Activated CD4-positive, CD25-positive, alpha-beta regulatory T cell (primary cell): ENCODE data around the gene LRFN2.

Source experiments
- DNase-seq, 4 experiments: peaks; one replicate each; lab custom pipeline; 2025; lab: John Stamatoyannopoulos, UW

LRFN2 gene

DNA sequence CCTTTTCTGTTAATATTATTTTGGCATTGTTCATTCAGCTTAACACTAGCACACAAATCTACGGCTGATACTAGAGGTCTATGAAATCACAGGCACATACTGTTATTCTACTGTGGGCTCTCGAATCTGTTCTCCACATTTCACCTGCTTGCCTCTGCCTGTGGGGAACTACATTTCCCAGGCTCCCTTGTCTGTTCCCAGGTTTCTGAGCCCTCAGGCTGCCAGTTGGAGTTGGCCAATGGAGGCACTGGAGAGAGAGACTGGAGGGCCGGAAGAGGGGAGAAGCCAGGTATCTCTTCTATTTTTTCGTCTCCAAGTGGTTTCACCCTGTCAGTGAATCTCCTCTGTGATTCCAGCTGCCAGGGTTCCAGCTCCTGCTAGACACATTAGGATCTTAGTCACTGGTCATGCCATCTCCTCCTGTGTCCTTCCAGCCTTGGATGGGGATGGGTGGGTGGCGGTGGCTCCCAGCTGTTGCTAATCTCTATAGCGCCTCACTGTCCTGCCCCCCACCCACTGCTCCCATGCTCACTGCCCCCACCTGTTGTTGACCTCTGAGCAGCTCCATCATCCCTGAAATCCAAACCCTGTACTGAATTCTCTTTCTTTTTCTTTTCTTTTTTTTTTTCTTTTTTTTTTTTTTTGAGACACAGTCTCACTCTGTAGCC, 188.2 kb downstream of the LRFN2 start:
- no peak for DNase-seq

DNA sequence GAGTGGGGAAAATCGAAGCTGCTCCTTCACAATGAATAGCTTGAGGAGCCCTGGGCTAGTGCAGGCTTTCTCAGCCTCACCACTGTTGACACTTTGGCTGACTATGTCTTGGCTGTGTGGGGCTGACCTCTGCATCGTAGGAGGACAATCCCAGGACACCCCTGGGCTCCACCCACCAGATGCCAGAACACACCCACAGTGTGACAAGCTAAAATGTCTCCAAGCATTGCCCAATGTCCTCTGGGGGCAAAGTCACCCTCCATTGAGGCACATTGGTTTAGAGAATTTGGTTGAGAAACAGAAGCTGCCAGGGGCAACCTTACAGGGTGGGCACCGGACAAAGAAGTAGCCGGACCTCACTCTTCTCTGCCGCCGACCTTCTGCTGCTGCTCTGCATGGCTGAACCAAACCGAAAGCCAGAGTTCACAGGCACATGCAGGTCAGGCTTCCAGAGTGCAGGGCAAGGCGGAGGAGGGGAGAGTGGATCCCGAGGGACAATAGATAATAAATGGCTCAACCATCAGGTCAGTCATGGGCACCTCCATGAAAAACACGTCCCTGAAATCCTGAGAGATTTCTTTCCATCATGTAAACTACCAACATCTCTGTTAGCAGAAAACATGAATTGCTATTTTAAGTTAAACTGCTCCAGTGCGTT, 189.0 kb downstream of the LRFN2 start:
- no peak for DNase-seq

DNA sequence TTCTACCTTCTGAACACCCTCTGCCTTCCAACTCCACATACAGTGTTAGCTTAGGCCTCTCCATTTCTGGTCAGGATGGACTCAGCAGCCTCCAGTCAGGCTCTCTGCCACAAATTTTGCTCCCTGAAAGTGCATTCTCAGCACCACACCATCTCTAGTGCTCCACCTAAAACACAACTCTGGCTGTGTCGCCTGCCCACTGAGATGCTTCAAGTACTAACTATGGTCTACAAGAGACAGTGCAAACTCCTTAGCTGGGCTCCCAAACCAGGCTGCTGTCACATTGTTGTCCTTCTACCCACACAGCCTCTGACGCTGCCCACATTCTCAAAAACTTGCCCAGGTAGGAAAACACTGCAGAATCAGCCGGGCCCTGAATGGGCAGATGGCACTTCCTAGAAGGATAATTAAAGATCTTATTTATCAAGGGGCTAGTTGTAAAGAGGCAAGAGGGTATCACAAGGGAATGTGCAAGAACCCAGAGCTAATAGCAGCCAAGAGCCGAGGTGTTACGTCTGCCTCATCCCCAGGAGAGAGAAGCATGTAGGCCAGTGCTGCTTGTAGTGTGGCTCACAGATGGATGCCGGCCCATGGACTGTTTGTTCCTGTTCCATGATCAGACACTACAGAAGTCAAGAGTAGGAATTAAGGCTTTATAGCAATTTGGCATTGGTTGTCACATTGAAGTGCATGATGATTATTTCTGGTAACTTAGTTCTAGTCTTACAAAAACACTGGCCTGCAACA, 189.7 kb downstream of the LRFN2 start:
- DNase-seq = no peak

DNA sequence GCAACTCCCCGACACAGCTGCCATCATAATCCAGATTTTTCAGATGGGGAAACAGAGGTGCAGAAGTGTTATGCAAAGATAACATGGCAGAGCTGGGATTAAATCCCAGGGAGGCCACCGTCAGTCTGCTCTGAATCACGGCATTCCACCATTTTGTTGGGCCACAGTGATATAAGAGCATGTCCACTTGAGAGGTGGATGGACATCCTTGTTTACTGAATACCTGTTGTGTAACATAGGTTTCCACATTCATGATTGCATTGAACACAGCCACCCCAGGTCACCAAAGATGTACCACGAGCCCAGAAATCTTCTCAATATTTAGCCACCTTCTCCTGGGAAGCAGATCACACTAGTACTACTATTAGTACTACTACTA, 191.5 kb downstream of the LRFN2 start:
- no peak for DNase-seq

GRCh38 chr6:40395066-40395697, 192.0 kb downstream of the LRFN2 start:
- DNase-seq = no peak

GRCh38 chr6:40394381-40394780, 192.8 kb downstream of the LRFN2 start:
- no peak for DNase-seq

DNA sequence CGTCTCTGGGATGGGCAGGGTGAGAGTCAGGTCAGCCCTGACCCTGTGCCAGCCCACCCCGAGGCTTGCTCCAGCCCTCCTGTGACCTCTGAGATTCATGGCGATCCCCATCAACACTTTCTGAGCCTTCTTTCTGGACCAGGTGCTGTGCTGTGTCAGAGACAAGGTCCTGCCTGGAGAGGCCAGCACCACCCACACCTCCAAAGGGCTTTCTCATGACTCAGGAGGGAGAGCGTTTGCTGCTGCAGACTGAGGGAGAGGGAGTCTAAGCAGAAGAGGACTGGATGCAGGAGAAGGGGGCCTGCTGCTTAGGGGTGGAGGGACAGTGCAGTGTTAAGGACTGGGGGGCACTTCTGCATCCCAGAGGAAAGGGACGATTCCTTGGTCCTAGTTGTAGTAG, 193.5 kb downstream of the LRFN2 start:
- DNase-seq = no peak

DNA sequence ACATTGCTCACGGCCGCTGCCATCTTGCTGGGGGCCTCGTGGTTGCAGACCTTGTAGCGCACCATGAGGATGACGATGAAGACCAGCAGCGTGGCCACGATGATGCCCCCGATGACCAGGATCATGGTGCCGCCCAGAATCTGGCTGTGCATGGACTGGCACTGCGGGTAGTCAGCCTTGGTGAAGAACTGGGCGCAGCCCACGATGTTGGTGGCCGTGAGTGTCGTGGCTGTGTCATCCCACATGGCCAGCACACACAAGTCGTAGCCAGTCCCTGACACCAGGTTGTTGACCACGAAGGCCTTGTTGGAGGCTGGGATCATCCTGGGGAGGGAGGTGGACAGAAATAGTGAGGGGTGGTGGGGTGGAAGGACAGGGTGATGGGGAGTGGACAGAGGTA, 194.6 kb downstream of the LRFN2 start:
- no peak for DNase-seq

DNA sequence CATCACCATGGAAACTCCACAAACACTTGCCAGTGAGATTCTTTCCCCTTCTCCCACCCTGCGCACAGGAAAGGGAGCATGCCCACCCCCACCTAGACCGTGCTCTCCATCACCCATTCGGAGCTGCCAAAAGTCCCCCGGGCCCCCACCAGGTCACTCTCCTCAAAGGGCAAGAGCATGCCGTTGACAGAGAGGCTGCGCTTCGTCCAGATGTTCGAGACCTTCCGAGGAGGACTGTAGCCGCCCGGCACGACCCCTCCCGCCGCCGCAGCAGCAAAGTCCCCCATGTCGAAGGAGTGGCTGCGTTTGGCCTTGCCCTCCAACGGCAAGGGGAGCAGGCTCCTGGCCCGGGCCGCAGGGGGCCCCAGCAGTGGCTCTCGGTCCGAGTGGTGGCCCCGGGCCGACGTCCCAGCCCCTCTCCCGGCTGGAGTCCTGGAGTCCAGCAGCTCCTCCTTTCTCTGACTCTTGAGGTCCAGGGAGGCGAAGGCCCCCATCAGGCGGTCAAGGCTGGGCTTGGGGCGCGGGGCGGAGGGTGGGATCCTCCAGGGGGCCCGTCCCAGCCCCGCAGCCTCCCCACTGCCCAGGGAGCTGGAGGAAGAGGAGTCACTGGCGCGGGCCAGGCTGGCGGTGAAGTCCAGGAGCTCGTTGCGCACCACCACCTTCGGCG, 195.2 kb downstream of the LRFN2 start:
- DNase-seq = no peak

- DNase-seq = no peak
Measured at GRCh38 chr6:40391086-40391485, 196.1 kb downstream of the LRFN2 start.

- no peak for DNase-seq
Measured at GRCh38 chr6:40390144-40390800, 196.9 kb downstream of the LRFN2 start.

- no peak for DNase-seq
Measured at GRCh38 chr6:40389254-40389653, 197.9 kb downstream of the LRFN2 start.

GRCh38 chr6:40387871-40388264, 199.3 kb downstream of the LRFN2 start:
- no peak for DNase-seq

DNA sequence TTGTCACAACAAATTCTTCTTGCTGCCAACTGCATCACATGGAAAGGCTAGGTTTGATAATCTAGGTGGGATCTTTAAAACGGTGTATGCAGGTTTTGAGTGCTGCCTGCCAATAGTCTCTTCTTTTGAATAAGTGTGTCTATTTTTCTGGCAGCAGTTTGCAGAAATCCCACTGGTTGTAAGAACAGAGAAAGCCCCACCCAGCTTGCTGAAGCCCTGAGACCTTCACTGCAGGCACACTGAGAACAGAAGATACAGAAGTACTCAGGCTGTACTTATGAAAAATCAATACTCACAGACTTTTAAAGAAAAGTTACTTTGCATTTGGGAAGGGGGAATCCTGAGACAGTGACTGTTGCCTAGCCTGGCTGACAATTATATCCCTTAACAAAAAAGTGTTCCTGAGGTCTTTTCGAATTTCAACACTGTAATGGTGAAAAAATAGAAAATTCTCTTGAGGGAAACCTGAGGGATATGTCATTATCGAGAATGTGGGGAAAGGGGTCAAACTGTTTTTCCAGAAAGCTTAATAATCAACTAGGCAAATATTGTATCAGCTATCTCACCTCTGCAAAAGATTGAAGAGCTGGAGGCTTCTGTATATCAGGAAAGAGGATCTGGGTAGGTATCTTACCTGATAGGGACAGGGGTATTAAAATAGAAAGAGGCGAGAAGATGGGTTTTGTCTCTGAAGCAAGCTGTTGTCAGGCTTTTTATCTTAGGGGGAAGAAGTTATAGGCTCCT, 199.9 kb downstream of the LRFN2 start:
- DNase-seq = no peak

DNA sequence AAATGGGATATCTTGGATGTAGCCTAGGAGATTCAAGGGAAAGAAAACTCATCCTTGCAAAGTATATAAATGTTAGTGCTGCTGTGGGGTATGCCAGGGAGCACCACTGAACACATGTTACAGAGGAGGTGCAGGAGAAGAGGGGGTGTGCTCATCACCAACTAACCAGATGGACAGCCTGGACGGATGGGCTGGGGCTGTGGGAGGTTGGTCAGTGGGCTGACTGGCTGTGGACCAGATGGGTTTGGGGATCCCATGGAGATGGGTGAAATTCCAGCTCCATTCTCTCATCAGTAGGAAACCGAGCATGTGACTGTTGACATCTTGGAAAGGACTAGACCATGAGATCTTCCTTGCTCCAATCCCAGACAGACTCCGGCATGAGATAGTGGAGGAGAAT, 201.0 kb downstream of the LRFN2 start:
- no peak for DNase-seq

DNA sequence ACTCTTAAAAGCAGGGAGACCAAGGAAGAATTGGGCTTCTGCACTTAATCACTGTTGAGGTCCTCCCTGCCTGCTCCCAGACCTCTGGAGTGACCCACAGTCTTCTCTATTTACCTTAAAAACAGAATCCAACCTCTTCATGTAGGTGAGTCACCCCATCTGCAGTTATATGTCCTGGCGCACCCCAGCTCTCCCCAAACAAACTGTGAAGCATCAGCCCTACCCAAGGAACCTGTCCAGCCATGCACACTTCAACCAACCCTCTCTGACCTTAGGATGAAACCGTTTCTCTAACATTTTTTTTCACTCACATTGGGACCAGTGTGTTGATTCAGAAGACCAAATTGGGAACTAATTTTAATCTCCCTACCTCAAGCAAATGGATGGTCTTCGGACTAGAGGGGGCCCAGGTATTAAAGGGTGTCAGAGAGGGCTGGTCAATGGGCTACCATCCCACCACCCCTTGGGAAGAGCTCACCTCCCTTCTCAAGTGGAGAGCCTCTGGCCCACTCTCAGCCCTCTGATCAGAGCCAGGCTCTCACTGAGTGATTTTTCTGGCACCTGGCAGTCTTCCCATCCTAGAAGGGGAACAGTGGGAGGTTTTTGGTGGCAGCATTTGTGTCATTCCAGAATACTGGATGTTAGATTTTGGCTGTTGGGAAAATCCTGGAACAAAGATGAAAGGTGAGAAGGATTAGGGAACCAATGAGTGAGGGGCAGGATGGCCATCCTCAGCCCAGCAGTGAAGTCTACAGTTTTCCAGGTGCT, 203.6 kb downstream of the LRFN2 start:
- DNase-seq = no peak

DNA sequence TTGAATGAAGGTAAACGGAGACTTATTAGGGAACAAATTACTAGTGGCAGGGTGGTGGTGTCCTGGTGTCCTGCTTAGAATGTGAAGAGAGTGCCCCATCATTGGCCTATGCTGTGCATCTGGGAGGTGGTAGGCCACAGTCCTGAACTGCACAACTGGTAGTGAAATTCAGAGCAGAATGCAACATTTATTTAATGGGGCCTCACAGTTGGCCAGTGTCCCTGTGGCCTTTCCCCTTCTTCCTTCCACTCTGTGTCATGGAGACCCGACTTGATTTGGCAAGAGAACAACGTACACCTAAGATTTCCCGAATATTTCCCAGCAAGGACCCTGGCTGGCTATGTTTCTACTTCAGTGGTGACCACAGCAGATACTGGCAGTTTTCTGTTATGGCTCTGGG, 206.9 kb downstream of the LRFN2 start:
- DNase-seq = no peak

DNA sequence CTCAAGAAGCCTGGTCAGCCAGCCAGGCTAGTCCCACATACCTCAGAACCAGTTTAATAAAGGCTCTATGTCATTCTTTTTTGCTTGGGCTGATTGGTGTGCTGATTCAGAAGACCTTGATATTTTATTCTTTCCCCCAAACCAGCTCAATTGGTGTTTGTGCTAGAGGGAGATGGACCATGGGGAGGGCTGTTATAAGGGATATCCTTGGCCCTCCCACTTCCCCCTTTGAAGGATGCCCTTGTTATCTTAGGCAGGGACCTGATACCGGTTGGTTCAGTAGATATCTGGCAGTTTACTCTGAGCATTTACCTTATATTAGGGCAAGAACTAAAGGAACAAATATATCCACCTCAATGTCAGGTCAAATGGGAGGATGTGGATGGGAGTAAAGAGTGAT, 207.4 kb downstream of the LRFN2 start:
- DNase-seq = no peak

DNA sequence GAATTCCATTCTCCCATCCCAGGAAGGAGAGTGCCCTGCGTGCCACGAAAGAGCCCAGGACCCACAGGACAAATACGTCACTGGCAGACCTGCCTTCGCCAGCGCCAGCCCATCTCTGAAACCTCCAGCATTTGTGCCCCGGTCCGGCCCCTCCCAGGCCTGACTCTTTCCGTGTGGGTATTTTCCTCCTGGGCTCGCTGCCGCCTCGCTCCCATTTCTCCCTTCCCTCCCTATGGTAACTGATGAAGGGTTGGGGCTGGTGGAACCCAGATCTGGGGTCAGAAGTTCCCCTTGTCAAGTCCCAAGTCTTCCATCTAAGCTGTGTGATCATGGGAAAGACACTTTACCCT, 208.5 kb downstream of the LRFN2 start:
- no peak for DNase-seq

- no peak for DNase-seq
Measured at GRCh38 chr6:40378071-40378724, 209.0 kb downstream of the LRFN2 start.
